K562 (cell line): ENCODE results near the gene WRAP53. TPM values are rescaled to one million over a fixed set of nuclear protein-coding genes. Genes with fewer than 3 reads are reported as not detected.

ENCODE experiments used
- NFYB ChIP-seq: IDR thresholded peaks from 2 replicates; pipeline ENCODE4 v1.6.1; 2011; ENCODE audit warnings: mild to moderate bottlenecking, moderate library complexity; ENCODE audit not compliant: insufficient read length; ENCODE audit errors: extremely low read depth
- NONO ChIP-seq, 2 experiments: fragments of 200-400 bp in 1 of 2; fragments of 450-650 bp in 1 of 2; formaldehyde crosslinking in 1 of 2; IDR thresholded peaks; 2 replicates each; pipeline ENCODE4 v1.6.1; 2017; ENCODE audit warnings: low read depth in 2 of 2, mild to moderate bottlenecking in 2 of 2, moderate library complexity in 2 of 2, low read length in 1 of 2
- RFX1 ChIP-seq: fragments of 450-650 bp; IDR thresholded peaks from 2 replicates; pipeline ENCODE4 v1.6.1; 2016; ENCODE audit warnings: mild to moderate bottlenecking, moderate library complexity
- TAL1 ChIP-seq: fragments of 450-650 bp; IDR thresholded peaks from 2 replicates; pipeline ENCODE4 v1.6.1; 2016; ENCODE audit warnings: mild to moderate bottlenecking
- XRCC3 ChIP-seq: fragments of 450-650 bp; IDR thresholded peaks from 2 replicates; pipeline ENCODE4 v1.6.1; 2017; ENCODE audit warnings: mild to moderate bottlenecking, moderate library complexity
- XRCC5 ChIP-seq: fragments of 200-400 bp; formaldehyde crosslinking; IDR thresholded peaks from 2 replicates; pipeline ENCODE4 v1.6.1; 2017; ENCODE audit warnings: low read depth, mild to moderate bottlenecking, low read length
- ZFX ChIP-seq: sonication (generic); formaldehyde crosslinking; IDR thresholded peaks from 2 replicates; pipeline ENCODE4 v1.8.0; 2022; ENCODE audit warnings: mild to moderate bottlenecking, missing genetic modification reagents, moderate library complexity
- ZNF354B ChIP-seq: fragments of 250-450 bp; sonication (Bioruptor Pico); IDR thresholded peaks from 2 replicates; pipeline ENCODE4 v1.4.0; 2020
- polyA plus RNA-seq, 8 experiments: library from polyadenylated mRNA; depleted of rRNA in 4 of 8; stranded (reverse) in 5 of 8; unstranded in 3 of 8; fragments of >200 nt; fragmentation: Nextera tagmentation in 2 of 8; fragmentation: Illumina TruSeq in 1 of 8; extraction: Ambion mirVana in 2 of 8; extraction: Trizol in 1 of 8; gene quantifications; 2 replicates each; pipeline versions ENCODE4 v1.2.1 to v1.2.3, GENCODE V29; 2011 to 2014; ENCODE audit warnings: inconsistent platforms in 1 of 8, missing spikeins in 1 of 8
- total RNA-seq, 7 experiments: library from RNA; depleted of rRNA in 6 of 7; stranded (reverse); fragments of >200 nt in 6 of 7; fragmentation: Illumina TruSeq in 2 of 7; extraction: Trizol in 2 of 7; gene quantifications; 2 replicates each; pipeline versions ENCODE4 v1.2.1 to v1.2.3, GENCODE V29; 2011 to 2021; ENCODE audit warnings: low replicate concordance in 1 of 7
- TF ChIP-seq, protein P1 (sequence below), 2 experiments: fragments of 450-650 bp in 1 of 2; sonication (generic) in 1 of 2; formaldehyde crosslinking in 1 of 2; IDR thresholded peaks in 1 of 2; conservative IDR thresholded peaks in 1 of 2; 2 replicates each; pipeline versions ENCODE4 v1.6.1 to v1.8.1; 2016 to 2023; ENCODE audit warnings: mild to moderate bottlenecking in 2 of 2, moderate library complexity in 2 of 2, inconsistent platforms in 1 of 2, missing genetic modification reagents in 1 of 2
- TF ChIP-seq, protein P2 (sequence below): sonication (generic); formaldehyde crosslinking; IDR thresholded peaks from 2 replicates; pipeline ENCODE4 v1.8.0; 2023; ENCODE audit warnings: mild to moderate bottlenecking, missing genetic modification reagents
- TF ChIP-seq, protein P3 (sequence below): sonication (generic); formaldehyde crosslinking; IDR thresholded peaks from 2 replicates; pipeline ENCODE4 v1.8.1; 2022; ENCODE audit warnings: missing genetic modification reagents
- TF ChIP-seq, protein P4 (sequence below), 3 experiments: fragments of 200-800 bp in 1 of 3; fragments of 250-450 bp in 1 of 3; fragments of 450-650 bp in 1 of 3; sonication (Bioruptor Pico) in 1 of 3; sonication (Bioruptor generic) in 1 of 3; formaldehyde crosslinking in 1 of 3; IDR thresholded peaks; 2 replicates each; pipeline versions ENCODE4 v1.6.1 to v1.8.0; 2016 to 2022; ENCODE audit warnings: mild to moderate bottlenecking in 2 of 3, missing genetic modification characterization in 2 of 3, missing compliant biosample characterization in 1 of 3, moderate library complexity in 1 of 3
- TF ChIP-seq, protein P5 (sequence below): fragments of 250-450 bp; sonication (Bioruptor Pico); IDR thresholded peaks from 2 replicates; pipeline ENCODE4 v1.8.0; 2021; ENCODE audit warnings: mild to moderate bottlenecking, moderate library complexity

WRAP53 gene
- total and polyA plus RNA-seq, 9 of the 15 experiments (the other 6 are each of a cell fraction or from before 2014, with no cell fraction given) = 0.72 to 18.2 (median 13.4) TPM

DNA sequence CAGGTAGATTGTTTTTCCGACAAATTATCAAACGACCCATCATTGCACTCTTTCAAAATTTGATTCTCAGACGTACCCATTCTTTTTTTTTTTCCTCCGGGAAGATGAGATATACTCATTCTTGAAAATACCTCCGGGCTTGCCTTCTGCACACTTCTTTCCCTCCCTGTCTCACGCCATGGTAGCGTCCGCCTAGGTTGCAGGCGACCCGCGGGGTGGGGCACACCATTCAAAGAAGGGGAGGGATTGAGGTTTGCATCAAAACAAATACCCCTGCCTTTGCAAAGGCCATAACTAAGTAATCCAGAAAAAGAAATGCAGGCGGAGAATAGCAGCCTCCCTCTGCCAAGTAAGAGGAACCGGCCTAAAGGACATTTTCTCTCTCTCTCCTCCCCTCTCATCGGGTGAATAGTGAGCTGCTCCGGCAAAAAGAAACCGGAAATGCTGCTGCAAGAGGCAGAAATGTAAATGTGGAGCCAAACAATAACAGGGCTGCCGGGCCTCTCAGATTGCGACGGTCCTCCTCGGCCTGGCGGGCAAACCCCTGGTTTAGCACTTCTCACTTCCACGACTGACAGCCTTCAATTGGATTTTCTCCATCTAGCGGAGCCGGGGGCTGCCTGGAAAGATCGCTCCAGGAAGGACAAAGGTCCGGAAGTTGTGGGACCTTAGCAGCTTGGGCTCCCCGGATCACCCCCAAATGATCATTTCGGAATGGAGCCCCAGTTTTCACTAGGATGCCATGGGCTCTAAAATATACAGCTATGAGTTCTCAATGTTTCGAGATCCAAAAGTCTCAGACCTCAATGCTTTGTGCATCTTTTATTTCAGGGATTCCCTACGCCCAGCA is 1.8 kb upstream of the WRAP53 start (continued):
- TF ChIP-seq, protein P1, sequence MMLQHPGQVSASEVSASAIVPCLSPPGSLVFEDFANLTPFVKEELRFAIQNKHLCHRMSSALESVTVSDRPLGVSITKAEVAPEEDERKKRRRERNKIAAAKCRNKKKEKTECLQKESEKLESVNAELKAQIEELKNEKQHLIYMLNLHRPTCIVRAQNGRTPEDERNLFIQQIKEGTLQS (IDR thresholded peaks at IDR 0.05) = peak; percentile 53
- TF ChIP-seq, protein P1 (CRISPR knock-in tag; conservative IDR thresholded peaks at IDR 0.05) = no peak
- TF ChIP-seq RFX1 (no peak; the same call in 1 of the 2 replicates), ZFX (CRISPR knock-in tag) (peak; percentile 45), XRCC3 (no peak), XRCC5 (no peak), TAL1 (no peak), NONO (IDR thresholded peaks at IDR 0.05; ENCODE audit: low read depth in 2 of 2, low read length in 1 of 2) (peak in 1 of 2 experiments; percentile 98; a peak in 2 of 4 replicates), ZNF354B (CRISPR knock-in tag) (no peak), NFYB (no peak)
- TF ChIP-seq, protein P2, sequence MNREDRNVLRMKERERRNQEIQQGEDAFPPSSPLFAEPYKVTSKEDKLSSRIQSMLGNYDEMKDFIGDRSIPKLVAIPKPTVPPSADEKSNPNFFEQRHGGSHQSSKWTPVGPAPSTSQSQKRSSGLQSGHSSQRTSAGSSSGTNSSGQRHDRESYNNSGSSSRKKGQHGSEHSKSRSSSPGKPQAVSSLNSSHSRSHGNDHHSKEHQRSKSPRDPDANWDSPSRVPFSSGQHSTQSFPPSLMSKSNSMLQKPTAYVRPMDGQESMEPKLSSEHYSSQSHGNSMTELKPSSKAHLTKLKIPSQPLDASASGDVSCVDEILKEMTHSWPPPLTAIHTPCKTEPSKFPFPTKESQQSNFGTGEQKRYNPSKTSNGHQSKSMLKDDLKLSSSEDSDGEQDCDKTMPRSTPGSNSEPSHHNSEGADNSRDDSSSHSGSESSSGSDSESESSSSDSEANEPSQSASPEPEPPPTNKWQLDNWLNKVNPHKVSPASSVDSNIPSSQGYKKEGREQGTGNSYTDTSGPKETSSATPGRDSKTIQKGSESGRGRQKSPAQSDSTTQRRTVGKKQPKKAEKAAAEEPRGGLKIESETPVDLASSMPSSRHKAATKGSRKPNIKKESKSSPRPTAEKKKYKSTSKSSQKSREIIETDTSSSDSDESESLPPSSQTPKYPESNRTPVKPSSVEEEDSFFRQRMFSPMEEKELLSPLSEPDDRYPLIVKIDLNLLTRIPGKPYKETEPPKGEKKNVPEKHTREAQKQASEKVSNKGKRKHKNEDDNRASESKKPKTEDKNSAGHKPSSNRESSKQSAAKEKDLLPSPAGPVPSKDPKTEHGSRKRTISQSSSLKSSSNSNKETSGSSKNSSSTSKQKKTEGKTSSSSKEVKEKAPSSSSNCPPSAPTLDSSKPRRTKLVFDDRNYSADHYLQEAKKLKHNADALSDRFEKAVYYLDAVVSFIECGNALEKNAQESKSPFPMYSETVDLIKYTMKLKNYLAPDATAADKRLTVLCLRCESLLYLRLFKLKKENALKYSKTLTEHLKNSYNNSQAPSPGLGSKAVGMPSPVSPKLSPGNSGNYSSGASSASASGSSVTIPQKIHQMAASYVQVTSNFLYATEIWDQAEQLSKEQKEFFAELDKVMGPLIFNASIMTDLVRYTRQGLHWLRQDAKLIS (CRISPR knock-in tag) = peak; percentile 35; the same call in 1 of the 2 replicates
- TF ChIP-seq, protein P3, sequence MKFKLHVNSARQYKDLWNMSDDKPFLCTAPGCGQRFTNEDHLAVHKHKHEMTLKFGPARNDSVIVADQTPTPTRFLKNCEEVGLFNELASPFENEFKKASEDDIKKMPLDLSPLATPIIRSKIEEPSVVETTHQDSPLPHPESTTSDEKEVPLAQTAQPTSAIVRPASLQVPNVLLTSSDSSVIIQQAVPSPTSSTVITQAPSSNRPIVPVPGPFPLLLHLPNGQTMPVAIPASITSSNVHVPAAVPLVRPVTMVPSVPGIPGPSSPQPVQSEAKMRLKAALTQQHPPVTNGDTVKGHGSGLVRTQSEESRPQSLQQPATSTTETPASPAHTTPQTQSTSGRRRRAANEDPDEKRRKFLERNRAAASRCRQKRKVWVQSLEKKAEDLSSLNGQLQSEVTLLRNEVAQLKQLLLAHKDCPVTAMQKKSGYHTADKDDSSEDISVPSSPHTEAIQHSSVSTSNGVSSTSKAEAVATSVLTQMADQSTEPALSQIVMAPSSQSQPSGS (CRISPR knock-in tag) = no peak
- TF ChIP-seq, protein P4, sequence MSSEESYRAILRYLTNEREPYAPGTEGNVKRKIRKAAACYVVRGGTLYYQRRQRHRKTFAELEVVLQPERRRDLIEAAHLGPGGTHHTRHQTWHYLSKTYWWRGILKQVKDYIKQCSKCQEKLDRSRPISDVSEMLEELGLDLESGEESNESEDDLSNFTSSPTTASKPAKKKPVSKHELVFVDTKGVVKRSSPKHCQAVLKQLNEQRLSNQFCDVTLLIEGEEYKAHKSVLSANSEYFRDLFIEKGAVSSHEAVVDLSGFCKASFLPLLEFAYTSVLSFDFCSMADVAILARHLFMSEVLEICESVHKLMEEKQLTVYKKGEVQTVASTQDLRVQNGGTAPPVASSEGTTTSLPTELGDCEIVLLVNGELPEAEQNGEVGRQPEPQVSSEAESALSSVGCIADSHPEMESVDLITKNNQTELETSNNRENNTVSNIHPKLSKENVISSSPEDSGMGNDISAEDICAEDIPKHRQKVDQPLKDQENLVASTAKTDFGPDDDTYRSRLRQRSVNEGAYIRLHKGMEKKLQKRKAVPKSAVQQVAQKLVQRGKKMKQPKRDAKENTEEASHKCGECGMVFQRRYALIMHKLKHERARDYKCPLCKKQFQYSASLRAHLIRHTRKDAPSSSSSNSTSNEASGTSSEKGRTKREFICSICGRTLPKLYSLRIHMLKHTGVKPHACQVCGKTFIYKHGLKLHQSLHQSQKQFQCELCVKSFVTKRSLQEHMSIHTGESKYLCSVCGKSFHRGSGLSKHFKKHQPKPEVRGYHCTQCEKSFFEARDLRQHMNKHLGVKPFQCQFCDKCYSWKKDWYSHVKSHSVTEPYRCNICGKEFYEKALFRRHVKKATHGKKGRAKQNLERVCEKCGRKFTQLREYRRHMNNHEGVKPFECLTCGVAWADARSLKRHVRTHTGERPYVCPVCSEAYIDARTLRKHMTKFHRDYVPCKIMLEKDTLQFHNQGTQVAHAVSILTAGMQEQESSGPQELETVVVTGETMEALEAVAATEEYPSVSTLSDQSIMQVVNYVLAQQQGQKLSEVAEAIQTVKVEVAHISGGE (CRISPR knock-in tag; IDR thresholded peaks at IDR 0.05) = peak in 1 of 3 experiments; percentile 11; a peak in 1 of 6 replicates
- TF ChIP-seq, protein P5, sequence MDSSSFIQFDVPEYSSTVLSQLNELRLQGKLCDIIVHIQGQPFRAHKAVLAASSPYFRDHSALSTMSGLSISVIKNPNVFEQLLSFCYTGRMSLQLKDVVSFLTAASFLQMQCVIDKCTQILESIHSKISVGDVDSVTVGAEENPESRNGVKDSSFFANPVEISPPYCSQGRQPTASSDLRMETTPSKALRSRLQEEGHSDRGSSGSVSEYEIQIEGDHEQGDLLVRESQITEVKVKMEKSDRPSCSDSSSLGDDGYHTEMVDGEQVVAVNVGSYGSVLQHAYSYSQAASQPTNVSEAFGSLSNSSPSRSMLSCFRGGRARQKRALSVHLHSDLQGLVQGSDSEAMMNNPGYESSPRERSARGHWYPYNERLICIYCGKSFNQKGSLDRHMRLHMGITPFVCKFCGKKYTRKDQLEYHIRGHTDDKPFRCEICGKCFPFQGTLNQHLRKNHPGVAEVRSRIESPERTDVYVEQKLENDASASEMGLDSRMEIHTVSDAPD (CRISPR knock-in tag) = no peak
